Mesodermal cell (in vitro differentiated cells): Measurements from ENCODE around the gene CLDN22.
"Not testable (repeated sequence)": the region's sequence is repeated elsewhere in the genome, so short reads cannot be mapped to it uniquely, and the experiment has no call there.

Source experiments
- H3K27ac ChIP-seq: 2 replicates; pipeline ENCODE4 v1.7.0; 2013; ENCODE audit warnings: mild to moderate bottlenecking, low read depth, low read length, moderate library complexity; ENCODE audit not compliant: severe bottlenecking
- H3K36me3 ChIP-seq: 2 replicates; pipeline ENCODE4 v1.7.1; 2013; ENCODE audit warnings: mild to moderate bottlenecking, low read length, moderate library complexity; ENCODE audit not compliant: control insufficient read depth, insufficient read depth
- H3K4me1 ChIP-seq: one replicate; pipeline ENCODE4 v1.7.1; 2013; ENCODE audit warnings: mild to moderate bottlenecking, low read length; ENCODE audit not compliant: insufficient read depth, control insufficient read depth, poor library complexity, severe bottlenecking
- H3K4me3 ChIP-seq: 2 replicates; pipeline ENCODE4 v1.7.0; 2013; ENCODE audit warnings: low read length, control low read depth, mild to moderate bottlenecking; ENCODE audit not compliant: insufficient read depth, poor library complexity, severe bottlenecking; ENCODE audit errors: extremely low read depth
- H3K9me3 ChIP-seq: 2 replicates; pipeline ENCODE4 v1.7.1; 2013; ENCODE audit warnings: mild to moderate bottlenecking, low read length, moderate library complexity; ENCODE audit not compliant: control insufficient read depth
- WGBS, 2 experiments: methylation state at CpG; one replicate each; pipeline ENCODE4 v1.1.5; 2013; ENCODE audit warnings: missing lambda C conversion rate in 2 of 2; ENCODE audit not compliant: insufficient coverage in 2 of 2; 5-methylcytosine and 5-hydroxymethylcytosine counted together

The CLDN22 gene

GRCh38 chr4:183332447-183332846 is 12.4 kb upstream of the CLDN22 start:
- Histone ChIP-seq H3K4me3 (no peak overlapping the region), H3K4me1 (peaks cover 28% of the 10 kb centered on the region), H3K27ac (no peak overlapping the region), H3K9me3 (peaks cover 18% of the 10 kb centered on the region), H3K36me3 (no peaks in the 10 kb centered on the region)
- WGBS, 2 experiments, result 82 to 86% methylated on average over 10 of the region's 11 CpGs

GRCh38 chr4:183330841-183331240 is 10.8 kb upstream of the CLDN22 start:
- Histone ChIP-seq H3K9me3 (peaks cover 24% of the 10 kb centered on the region), H3K36me3 (peaks cover under 1% of the 10 kb centered on the region), H3K4me1 (peaks cover 22% of the 10 kb centered on the region), H3K4me3 (no peak overlapping the region), H3K27ac (no peak overlapping the region)
- 94 to 95% methylated on average over 2 of the region's 2 CpGs for WGBS, 2 experiments

- Histone ChIP-seq H3K4me1 (peaks cover 18% of the 10 kb centered on the region), H3K4me3 (no peak overlapping the region), H3K36me3 (peaks cover 4% of the 10 kb centered on the region), H3K27ac (no peak overlapping the region), H3K9me3 (peaks cover 27% of the 10 kb centered on the region)
- 74 to 100% methylated on average over 1 to 8 of the region's 10 CpGs for WGBS, 2 experiments
Observed at GRCh38 chr4:183329954-183330742, 10.1 kb upstream of the CLDN22 start.

GRCh38 chr4:183329244-183329643 is 9.2 kb upstream of the CLDN22 start:
- H3K4me3 ChIP-seq, result no peak overlapping the region
- H3K9me3 ChIP-seq, result peaks cover 27% of the 10 kb centered on the region
- no peak overlapping the region for H3K27ac ChIP-seq
- peaks cover 17% of the 10 kb centered on the region for H3K4me1 ChIP-seq
- peaks cover 4% of the 10 kb centered on the region for H3K36me3 ChIP-seq
- WGBS, 2 experiments, result 89 to 100% methylated on average over 3 to 5 of the region's 6 CpGs

GRCh38 chr4:183328832-183329231 is 8.8 kb upstream of the CLDN22 start:
- no peak overlapping the region for H3K27ac ChIP-seq
- H3K4me1 ChIP-seq, result peaks cover 12% of the 10 kb centered on the region
- H3K36me3 ChIP-seq, result peaks cover 4% of the 10 kb centered on the region
- H3K4me3 ChIP-seq, result no peak overlapping the region
- 84% methylated on average over 6 of the region's 7 CpGs for WGBS, 2 experiments
- peaks cover 27% of the 10 kb centered on the region for H3K9me3 ChIP-seq

GRCh38 chr4:183327827-183328226 is 7.8 kb upstream of the CLDN22 start:
- WGBS, 2 experiments, result 95 to 96% methylated on average over 3 to 5 of the region's 7 CpGs
- peaks cover 7% of the 10 kb centered on the region for H3K36me3 ChIP-seq
- no peak overlapping the region for H3K27ac ChIP-seq
- peaks cover 23% of the 10 kb centered on the region for H3K9me3 ChIP-seq
- peaks cover 9% of the 10 kb centered on the region for H3K4me1 ChIP-seq
- H3K4me3 ChIP-seq, result no peak overlapping the region

GRCh38 chr4:183326853-183327252 is 6.8 kb upstream of the CLDN22 start:
- Histone ChIP-seq H3K4me1 (peaks cover 9% of the 10 kb centered on the region), H3K36me3 (peaks cover 7% of the 10 kb centered on the region), H3K27ac (no peak overlapping the region), H3K9me3 (peaks cover 23% of the 10 kb centered on the region), H3K4me3 (no peak overlapping the region)
- 92 to 94% methylated on average over 2 of the region's 2 CpGs for WGBS, 2 experiments

- H3K9me3 ChIP-seq, result peaks cover 23% of the 10 kb centered on the region
- H3K4me3 ChIP-seq, H3K27ac ChIP-seq, H3K36me3 ChIP-seq, H3K4me1 ChIP-seq: not testable (repeated sequence)
- WGBS, 2 experiments, result 89 to 100% methylated on average over 1 of the region's 6 CpGs
Observed at GRCh38 chr4:183326387-183326786, 6.3 kb upstream of the CLDN22 start.

GRCh38 chr4:183324619-183325018 is 4.5 kb upstream of the CLDN22 start:
- Histone ChIP-seq H3K4me1 (peaks cover 9% of the 10 kb centered on the region), H3K27ac (no peak overlapping the region), H3K36me3 (peaks cover 20% of the 10 kb centered on the region), H3K9me3 (peaks cover 22% of the 10 kb centered on the region), H3K4me3 (no peak overlapping the region)
- WGBS, 2 experiments, result 93 to 98% methylated on average over 5 of the region's 7 CpGs

- peaks cover 18% of the 10 kb centered on the region for H3K9me3 ChIP-seq
- H3K4me3 ChIP-seq, H3K27ac ChIP-seq, H3K4me1 ChIP-seq: not testable (repeated sequence)
- 90 to 93% methylated on average over 8 to 10 of the region's 11 CpGs for WGBS, 2 experiments
- H3K36me3 ChIP-seq, result peaks cover 24% of the 10 kb centered on the region
Observed at GRCh38 chr4:183324056-183324455, 4.0 kb upstream of the CLDN22 start.

GRCh38 chr4:183323295-183323694 is 3.2 kb upstream of the CLDN22 start:
- Histone ChIP-seq H3K27ac (no peak overlapping the region), H3K4me1 (peaks cover 2% of the 10 kb centered on the region), H3K9me3 (peaks cover 18% of the 10 kb centered on the region), H3K36me3 (peaks cover 30% of the 10 kb centered on the region), H3K4me3 (no peak overlapping the region)
- 95 to 100% methylated on average over 5 of the region's 6 CpGs for WGBS, 2 experiments
